ENCODE data around the gene NCF4. TPM values are rescaled to one million over a fixed set of nuclear protein-coding genes. Genes with fewer than 3 reads are reported as not detected.

The NCF4 gene
- total and polyA plus RNA-seq, 4 donors = 14.1 to 113 (median 40.0) TPM

DNA sequence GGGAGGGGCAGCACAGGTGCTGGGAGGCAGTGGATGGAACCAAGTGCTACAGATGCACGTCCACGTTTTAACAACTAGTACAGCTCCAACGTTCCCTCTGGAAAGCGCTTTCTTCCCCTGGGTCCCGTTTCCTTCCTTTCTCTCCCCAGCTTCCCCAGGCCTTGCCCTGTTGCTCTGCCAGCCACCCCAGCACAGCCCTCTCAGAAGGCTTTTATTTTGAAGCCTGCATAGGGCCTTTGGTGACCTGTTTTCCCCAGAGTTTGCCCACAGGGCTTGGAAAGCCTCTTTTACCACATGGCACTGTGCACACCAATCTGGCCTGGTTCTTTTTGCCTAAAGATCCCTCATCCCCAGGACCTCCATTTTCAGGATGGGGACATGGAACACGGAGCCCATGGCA is 13.9 kb upstream of the NCF4 start:
- no peak overlapping the region for H3K4me3 ChIP-seq
- H3K27me3 ChIP-seq (ENCODE audit: control insufficient read depth in 3 of 3, insufficient read depth in 3 of 3, low read length in 2 of 3) = peaks cover 5 to 37% (median 7%) of the 10 kb centered on the region in 3 donors
- TF ChIP-seq, protein P1, sequence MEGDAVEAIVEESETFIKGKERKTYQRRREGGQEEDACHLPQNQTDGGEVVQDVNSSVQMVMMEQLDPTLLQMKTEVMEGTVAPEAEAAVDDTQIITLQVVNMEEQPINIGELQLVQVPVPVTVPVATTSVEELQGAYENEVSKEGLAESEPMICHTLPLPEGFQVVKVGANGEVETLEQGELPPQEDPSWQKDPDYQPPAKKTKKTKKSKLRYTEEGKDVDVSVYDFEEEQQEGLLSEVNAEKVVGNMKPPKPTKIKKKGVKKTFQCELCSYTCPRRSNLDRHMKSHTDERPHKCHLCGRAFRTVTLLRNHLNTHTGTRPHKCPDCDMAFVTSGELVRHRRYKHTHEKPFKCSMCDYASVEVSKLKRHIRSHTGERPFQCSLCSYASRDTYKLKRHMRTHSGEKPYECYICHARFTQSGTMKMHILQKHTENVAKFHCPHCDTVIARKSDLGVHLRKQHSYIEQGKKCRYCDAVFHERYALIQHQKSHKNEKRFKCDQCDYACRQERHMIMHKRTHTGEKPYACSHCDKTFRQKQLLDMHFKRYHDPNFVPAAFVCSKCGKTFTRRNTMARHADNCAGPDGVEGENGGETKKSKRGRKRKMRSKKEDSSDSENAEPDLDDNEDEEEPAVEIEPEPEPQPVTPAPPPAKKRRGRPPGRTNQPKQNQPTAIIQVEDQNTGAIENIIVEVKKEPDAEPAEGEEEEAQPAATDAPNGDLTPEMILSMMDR (IDR thresholded peaks at IDR 0.05; ENCODE audit: control extremely low read depth, extremely low read depth) = no peak
- no peaks in the 10 kb centered on the region for H3K36me3 ChIP-seq (ENCODE audit: control insufficient read depth in 4 of 4, insufficient read depth in 4 of 4, low read length in 4 of 4)
- H3K27ac ChIP-seq (ENCODE audit: low read depth in 1 of 2, low read length in 1 of 2) = no peak overlapping the region
- no peak for ATAC-seq (ENCODE audit: insufficient read depth, low FRiP score)
- 48 to 58% methylated on average over 4 to 6 of the region's 6 CpGs for WGBS, 2 donors
- H3K4me1 ChIP-seq (ENCODE audit: control insufficient read depth in 5 of 5, insufficient read depth in 5 of 5, low read length in 5 of 5) = no peaks in the 10 kb centered on the region
- H3K9me3 ChIP-seq (ENCODE audit: control insufficient read depth in 4 of 4, insufficient read depth in 3 of 4, low read length in 3 of 4) = no peaks in the 10 kb centered on the region
- no peak overlapping the region for H3K9ac ChIP-seq (ENCODE audit: insufficient read depth in 1 of 2, low read length in 2 of 2)
- no peak for DNase-seq

DNA sequence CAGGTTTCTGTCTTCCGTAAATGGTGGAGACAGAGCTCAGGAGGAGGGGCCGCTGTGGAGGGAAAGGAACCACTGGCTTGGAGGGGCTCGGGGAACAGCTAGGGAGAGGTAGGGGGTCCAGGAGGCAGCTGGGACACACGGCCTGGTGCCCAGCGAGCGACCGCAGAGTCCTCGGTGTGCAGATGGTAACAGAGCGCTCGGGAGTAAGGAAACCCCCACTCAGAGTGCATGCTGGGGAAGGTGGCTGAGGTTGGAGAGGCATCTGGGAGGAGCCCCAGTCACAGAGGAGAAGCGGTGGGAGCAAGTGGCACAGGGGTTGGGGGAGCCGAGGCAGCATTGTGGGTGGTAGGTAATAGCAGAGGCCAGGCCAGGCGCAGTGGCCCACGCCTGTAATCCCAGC is 10.8 kb upstream of the NCF4 start:
- Histone ChIP-seq H3K36me3 (ENCODE audit: control insufficient read depth in 4 of 4, insufficient read depth in 4 of 4, low read length in 4 of 4) (no peaks in the 10 kb centered on the region), H3K4me1 (ENCODE audit: control insufficient read depth in 5 of 5, insufficient read depth in 5 of 5, low read length in 5 of 5) (no peaks in the 10 kb centered on the region), H3K9ac (ENCODE audit: insufficient read depth in 1 of 2, low read length in 2 of 2) (no peak overlapping the region), H3K27me3 (ENCODE audit: control insufficient read depth in 3 of 3, insufficient read depth in 3 of 3, low read length in 2 of 3) (peaks cover 0 to 25% (median 5%) of the 10 kb centered on the region in 3 donors), H3K4me3 (no peak overlapping the region), H3K27ac (ENCODE audit: low read depth in 1 of 2, low read length in 1 of 2) (no peak overlapping the region), H3K9me3 (ENCODE audit: control insufficient read depth in 4 of 4, insufficient read depth in 3 of 4, low read length in 3 of 4) (no peaks in the 10 kb centered on the region)
- WGBS, 2 donors = 85 to 90% methylated on average over 14 of the region's 14 CpGs
- DNase-seq = no peak
- TF ChIP-seq, protein P1 (IDR thresholded peaks at IDR 0.05; ENCODE audit: control extremely low read depth, extremely low read depth) = no peak
- no peak for ATAC-seq (ENCODE audit: insufficient read depth, low FRiP score)

DNA sequence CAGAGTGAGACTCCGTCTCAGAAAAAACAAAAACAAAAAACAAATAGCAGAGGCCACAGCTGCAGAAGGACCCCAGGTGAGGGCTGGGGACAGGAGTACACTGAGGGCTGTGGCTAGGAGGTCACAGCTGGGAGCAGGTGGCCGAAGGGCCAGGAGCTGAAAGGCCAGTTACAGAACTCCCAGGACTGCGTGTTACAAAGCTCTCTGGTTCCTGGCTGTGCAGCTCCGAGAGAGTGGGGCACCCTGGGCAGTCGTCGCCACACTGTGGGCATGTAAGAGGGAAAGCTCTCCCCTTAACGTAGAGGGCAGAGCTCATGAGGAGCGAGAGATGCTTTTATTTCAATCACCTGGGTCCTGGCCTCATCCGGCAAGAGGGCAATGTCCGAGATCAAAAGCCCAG is 10.1 kb upstream of the NCF4 start:
- Histone ChIP-seq H3K27me3 (ENCODE audit: control insufficient read depth in 3 of 3, insufficient read depth in 3 of 3, low read length in 2 of 3) (peaks cover 0 to 27% (median 5%) of the 10 kb centered on the region in 3 donors), H3K4me1 (ENCODE audit: control insufficient read depth in 5 of 5, insufficient read depth in 5 of 5, low read length in 5 of 5) (peaks cover 0 to 3% (median 0%) of the 10 kb centered on the region in 5 donors), H3K9me3 (ENCODE audit: control insufficient read depth in 4 of 4, insufficient read depth in 3 of 4, low read length in 3 of 4) (no peaks in the 10 kb centered on the region), H3K27ac (ENCODE audit: low read depth in 1 of 2, low read length in 1 of 2) (no peak overlapping the region), H3K9ac (ENCODE audit: insufficient read depth in 1 of 2, low read length in 2 of 2) (no peak overlapping the region), H3K36me3 (ENCODE audit: control insufficient read depth in 4 of 4, insufficient read depth in 4 of 4, low read length in 4 of 4) (no peaks in the 10 kb centered on the region), H3K4me3 (no peak overlapping the region)
- DNase-seq (no peak), ATAC-seq (ENCODE audit: insufficient read depth, low FRiP score) (no peak)
- TF ChIP-seq, protein P1 (IDR thresholded peaks at IDR 0.05; ENCODE audit: control extremely low read depth, extremely low read depth) = no peak
- WGBS, 2 donors = 84 to 86% methylated on average over 10 of the region's 10 CpGs
